HEK293 (cell line): ENCODE measurements around the gene PAK4.

ENCODE experiments used
- CTCF ChIA-PET: fragments of 350-600 bp; formaldehyde crosslinking; extraction: SDS; loops from one replicate; lab custom pipeline; 2021; ENCODE audit warnings: antibody characterized with exemption; lab: Yijun Ruan, JAX
- POLR2A ChIA-PET: fragments of 300-600 bp; formaldehyde crosslinking; extraction: SDS; loops from one replicate; lab custom pipeline; 2020; ENCODE audit warnings: antibody characterized with exemption, inconsistent platforms; lab: Yijun Ruan, JAX
- H3K27ac ChIP-seq: fragments of 200-500 bp; sonication (Bioruptor generic); 2 replicates; pipeline ENCODE4 v1.5.1; 2014; ENCODE audit warnings: low read depth, low read length, control low read depth, inconsistent platforms; ENCODE audit errors: extremely low read depth
- H3K36me3 ChIP-seq, 2 experiments: fragments of 200-500 bp in 1 of 2; sonication (Bioruptor generic) in 1 of 2; 1 replicate in 1 of 2; 2 replicates in 1 of 2; pipeline ENCODE4 v1.5.1; 2014 to 2017; ENCODE audit warnings: inconsistent platforms in 2 of 2, low read length in 2 of 2; ENCODE audit not compliant: control insufficient read depth in 2 of 2, insufficient read depth in 1 of 2
- H3K4me1 ChIP-seq: fragments of 200-500 bp; sonication (Bioruptor generic); 2 replicates; pipeline ENCODE4 v1.5.1; 2014; ENCODE audit warnings: mild to moderate bottlenecking, low read length, inconsistent platforms; ENCODE audit not compliant: control insufficient read depth, insufficient read depth
- H3K4me3 ChIP-seq: 2 replicates; pipeline ENCODE4 v1.5.1; 2011; ENCODE audit warnings: low read depth, mild to moderate bottlenecking, control low read depth, low read length, moderate library complexity
- H3K9me3 ChIP-seq: fragments of 200-500 bp; sonication (Bioruptor generic); 2 replicates; pipeline ENCODE4 v1.5.1; 2014; ENCODE audit warnings: low read depth, low read length, inconsistent platforms; ENCODE audit not compliant: control insufficient read depth, insufficient read depth
- EGR2 ChIP-seq: fragments of 450-650 bp; formaldehyde crosslinking; IDR thresholded peaks from 2 replicates; pipeline ENCODE4 v1.5.1; 2016; ENCODE audit warnings: low read depth, missing biosample characterization, missing genetic modification characterization
- FEZF1 ChIP-seq: fragments of 450-650 bp; formaldehyde crosslinking; IDR thresholded peaks from 2 replicates; pipeline ENCODE4 v1.5.1; 2016; ENCODE audit warnings: missing biosample characterization, missing genetic modification characterization
- GLIS1 ChIP-seq: fragments of 450-650 bp; formaldehyde crosslinking; IDR thresholded peaks from 2 replicates; pipeline ENCODE4 v1.5.1; 2016; ENCODE audit warnings: missing biosample characterization, missing genetic modification characterization
- OVOL3 ChIP-seq: fragments of 450-650 bp; formaldehyde crosslinking; IDR thresholded peaks from 2 replicates; pipeline ENCODE4 v1.5.1; 2016; ENCODE audit warnings: missing biosample characterization, missing genetic modification characterization
- PRDM1 ChIP-seq: fragments of 450-650 bp; formaldehyde crosslinking; IDR thresholded peaks from 2 replicates; pipeline ENCODE4; 2016; ENCODE audit warnings: missing biosample characterization, missing genetic modification characterization
- YY1 ChIP-seq: fragments of 450-650 bp; formaldehyde crosslinking; IDR thresholded peaks from 2 replicates; pipeline ENCODE4 v1.5.1; 2018; ENCODE audit warnings: missing biosample characterization, missing genetic modification characterization
- ZBTB1 ChIP-seq: fragments of 450-650 bp; formaldehyde crosslinking; IDR thresholded peaks from 2 replicates; pipeline ENCODE4 v1.5.1; 2016; ENCODE audit warnings: missing biosample characterization, missing genetic modification characterization
- ZBTB21 ChIP-seq: fragments of 450-650 bp; formaldehyde crosslinking; IDR thresholded peaks from 2 replicates; pipeline ENCODE4 v1.5.1; 2017; ENCODE audit warnings: missing biosample characterization, missing genetic modification characterization
- ZFP69B ChIP-seq: fragments of 450-650 bp; formaldehyde crosslinking; IDR thresholded peaks from 2 replicates; pipeline ENCODE4 v1.5.1; 2016; ENCODE audit warnings: missing biosample characterization, missing genetic modification characterization
- ZNF112 ChIP-seq: fragments of 450-650 bp; formaldehyde crosslinking; IDR thresholded peaks from 2 replicates; pipeline ENCODE4 v1.5.0; 2017; ENCODE audit warnings: missing biosample characterization, missing genetic modification characterization
- ZNF221 ChIP-seq: fragments of 450-650 bp; formaldehyde crosslinking; IDR thresholded peaks from 2 replicates; pipeline ENCODE4 v1.5.1; 2017; ENCODE audit warnings: missing biosample characterization, missing genetic modification characterization, borderline replicate concordance
- ZNF335 ChIP-seq: fragments of 450-650 bp; formaldehyde crosslinking; conservative IDR thresholded peaks from 2 replicates; pipeline ENCODE4 v1.5.1; 2016; ENCODE audit warnings: missing biosample characterization, missing genetic modification characterization
- ZNF391 ChIP-seq: fragments of 450-650 bp; formaldehyde crosslinking; IDR thresholded peaks from 2 replicates; pipeline ENCODE4 v1.5.1; 2016; ENCODE audit warnings: low read depth, missing biosample characterization, missing genetic modification characterization, borderline replicate concordance
- ZNF394 ChIP-seq: fragments of 450-650 bp; formaldehyde crosslinking; IDR thresholded peaks from 2 replicates; pipeline ENCODE4 v1.5.1; 2016; ENCODE audit warnings: missing biosample characterization, missing genetic modification characterization, mild to moderate bottlenecking, moderate library complexity, borderline replicate concordance
- ZNF423 ChIP-seq: fragments of 450-650 bp; formaldehyde crosslinking; IDR thresholded peaks from 2 replicates; pipeline ENCODE4 v1.5.1; 2016; ENCODE audit warnings: missing biosample characterization, missing genetic modification characterization
- ZNF473 ChIP-seq: fragments of 450-650 bp; formaldehyde crosslinking; IDR thresholded peaks from 2 replicates; pipeline ENCODE4 v1.5.1; 2017; ENCODE audit warnings: missing biosample characterization, missing genetic modification characterization
- ZNF571 ChIP-seq: fragments of 450-650 bp; formaldehyde crosslinking; IDR thresholded peaks from 2 replicates; pipeline ENCODE4 v1.5.0; 2017; ENCODE audit warnings: missing biosample characterization, missing genetic modification characterization
- ZNF610 ChIP-seq: fragments of 450-650 bp; formaldehyde crosslinking; IDR thresholded peaks from 2 replicates; pipeline ENCODE4 v1.5.1; 2016; ENCODE audit warnings: missing biosample characterization, missing genetic modification characterization, borderline replicate concordance
- ZNF785 ChIP-seq: fragments of 450-650 bp; formaldehyde crosslinking; IDR thresholded peaks from 2 replicates; pipeline ENCODE4 v1.5.1; 2016; ENCODE audit warnings: missing biosample characterization, missing genetic modification characterization
- ZNF837 ChIP-seq: fragments of 450-650 bp; formaldehyde crosslinking; IDR thresholded peaks from 2 replicates; pipeline ENCODE4 v1.5.1; 2016; ENCODE audit warnings: missing biosample characterization, missing genetic modification characterization
- ZSCAN30 ChIP-seq: fragments of 450-650 bp; IDR thresholded peaks from 2 replicates; pipeline ENCODE4 v1.5.1; 2018; ENCODE audit warnings: missing biosample characterization, mild to moderate bottlenecking, missing genetic modification characterization, moderate library complexity
- TF ChIP-seq, protein P1 (sequence below): fragments of 450-650 bp; formaldehyde crosslinking; IDR thresholded peaks from 2 replicates; pipeline ENCODE4 v1.5.1; 2016; ENCODE audit warnings: missing biosample characterization, missing genetic modification characterization
- TF ChIP-seq, protein P2 (sequence below): fragments of 450-650 bp; formaldehyde crosslinking; IDR thresholded peaks from 2 replicates; pipeline ENCODE4 v1.5.1; 2017; ENCODE audit warnings: missing biosample characterization, missing genetic modification characterization
- TF ChIP-seq, protein P3 (sequence below): fragments of 450-650 bp; formaldehyde crosslinking; IDR thresholded peaks from 2 replicates; pipeline ENCODE4 v1.5.1; 2016; ENCODE audit warnings: missing biosample characterization, missing genetic modification characterization
- TF ChIP-seq, protein P4 (sequence below): fragments of 450-650 bp; formaldehyde crosslinking; IDR thresholded peaks from 2 replicates; pipeline ENCODE4 v1.5.1; 2017; ENCODE audit warnings: missing biosample characterization, missing genetic modification characterization

The PAK4 gene

DNA sequence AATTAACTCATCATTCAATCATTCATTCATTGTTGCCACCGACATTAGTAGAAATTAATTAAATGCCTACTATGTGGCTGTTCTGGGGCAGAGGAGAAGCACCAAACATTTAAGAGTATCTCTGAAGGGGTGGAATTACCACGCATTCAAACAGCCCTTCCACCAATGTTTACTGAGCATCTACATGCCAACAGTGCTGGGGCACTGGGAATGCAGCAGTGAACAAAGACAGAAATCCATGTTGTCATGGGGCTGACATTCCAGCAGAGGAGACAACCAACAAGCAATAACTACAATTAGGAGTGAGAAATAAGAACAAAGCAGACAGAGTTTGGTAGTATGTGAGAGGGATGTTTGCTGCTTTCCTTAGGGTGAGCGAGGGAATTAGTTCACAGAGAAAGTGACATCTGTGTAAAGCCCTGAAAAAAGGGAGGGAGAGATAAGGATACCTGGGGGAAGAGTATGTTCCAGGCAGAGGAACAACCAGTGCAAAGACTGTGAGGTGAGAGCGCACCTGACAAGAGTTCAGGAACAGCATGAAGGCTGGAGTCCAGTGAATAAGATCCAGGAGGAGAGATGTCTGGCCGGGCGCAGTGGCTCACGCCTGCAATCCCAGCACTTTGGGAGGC, 1.3 kb upstream of the PAK4 start (continued):
- TF ChIP-seq, protein P1, sequence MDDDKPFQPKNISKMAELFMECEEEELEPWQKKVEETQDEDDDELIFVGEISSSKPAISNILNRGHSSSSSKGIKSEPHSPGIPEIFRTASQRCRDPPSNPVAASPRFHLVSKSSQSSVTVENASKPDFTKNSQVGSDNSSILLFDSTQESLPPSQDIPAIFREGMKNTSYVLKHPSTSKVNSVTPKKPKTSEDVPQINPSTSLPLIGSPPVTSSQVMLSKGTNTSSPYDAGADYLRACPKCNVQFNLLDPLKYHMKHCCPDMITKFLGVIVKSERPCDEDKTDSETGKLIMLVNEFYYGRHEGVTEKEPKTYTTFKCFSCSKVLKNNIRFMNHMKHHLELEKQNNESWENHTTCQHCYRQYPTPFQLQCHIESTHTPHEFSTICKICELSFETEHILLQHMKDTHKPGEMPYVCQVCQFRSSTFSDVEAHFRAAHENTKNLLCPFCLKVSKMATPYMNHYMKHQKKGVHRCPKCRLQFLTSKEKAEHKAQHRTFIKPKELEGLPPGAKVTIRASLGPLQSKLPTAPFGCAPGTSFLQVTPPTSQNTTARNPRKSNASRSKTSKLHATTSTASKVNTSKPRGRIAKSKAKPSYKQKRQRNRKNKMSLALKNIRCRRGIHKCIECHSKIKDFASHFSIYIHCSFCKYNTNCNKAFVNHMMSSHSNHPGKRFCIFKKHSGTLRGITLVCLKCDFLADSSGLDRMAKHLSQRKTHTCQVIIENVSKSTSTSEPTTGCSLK (tag by site-specific recombination) = no peak

DNA sequence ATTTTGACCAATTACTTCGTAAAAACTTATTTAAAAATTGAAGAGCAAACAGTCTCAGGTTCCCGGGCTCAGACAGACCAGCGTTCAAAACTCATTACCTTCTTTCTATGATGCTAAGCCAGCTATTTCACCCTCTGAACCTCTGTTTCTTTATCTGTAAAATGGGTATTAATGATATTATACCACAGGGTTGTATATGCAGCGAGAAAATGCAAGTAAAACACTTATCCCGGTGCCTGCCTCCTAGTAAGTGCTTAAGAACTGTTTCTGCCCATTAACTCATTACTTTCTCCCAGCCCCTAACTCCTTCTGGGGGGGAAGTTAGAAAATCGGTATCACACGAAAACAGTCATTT, 410 bp upstream of the PAK4 start:
- H3K4me3 ChIP-seq = peak overlapping the region; percentile 24
- H3K4me1 ChIP-seq = peaks cover 22% of the 10 kb centered on the region
- POLR2A ChIA-PET = interaction anchor here (0.5 to 2.1 kb wide), 7 partner anchors 14 to 777 kb away, joined by 3 to 6 read pairs (median 3); partner anchors contain the start of genes MED29, PAF1 and RPS16
- H3K27ac ChIP-seq = 0 out of 2 replicates have a peak overlapping the region, but pooled peaks have one; percentile 88
- CTCF ChIA-PET = interaction anchor here (0.6 to 6.4 kb wide), 7 partner anchors 14 to 581 kb away, joined by 3 to 165 read pairs (median 4); no protein-coding TSS in a partner anchor
- H3K9me3 ChIP-seq = no peaks in the 10 kb centered on the region
- H3K36me3 ChIP-seq = no peaks in the 10 kb centered on the region; a peak in 1 of 3 replicates
- no peak for TF ChIP-seq ZNF423 (tag by site-specific recombination)
- TF ChIP-seq FEZF1 (tag by site-specific recombination) = no peak
- no peak for TF ChIP-seq ZNF837
- peak; percentile 71 for TF ChIP-seq ZBTB21 (tag by site-specific recombination)
- 0 out of 2 replicates have a peak, but pooled peaks have one; percentile 12 for TF ChIP-seq YY1
- no peak for TF ChIP-seq ZNF473 (tag by site-specific recombination)
- no peak; the same call in 1 of the 2 replicates for TF ChIP-seq PRDM1
- TF ChIP-seq GLIS1 (tag by site-specific recombination) = no peak
- no peak for TF ChIP-seq ZNF335 (tag by site-specific recombination)
- TF ChIP-seq ZNF221 (tag by site-specific recombination) = peak; percentile 80; the same call in 1 of the 2 replicates
- TF ChIP-seq, protein P2, sequence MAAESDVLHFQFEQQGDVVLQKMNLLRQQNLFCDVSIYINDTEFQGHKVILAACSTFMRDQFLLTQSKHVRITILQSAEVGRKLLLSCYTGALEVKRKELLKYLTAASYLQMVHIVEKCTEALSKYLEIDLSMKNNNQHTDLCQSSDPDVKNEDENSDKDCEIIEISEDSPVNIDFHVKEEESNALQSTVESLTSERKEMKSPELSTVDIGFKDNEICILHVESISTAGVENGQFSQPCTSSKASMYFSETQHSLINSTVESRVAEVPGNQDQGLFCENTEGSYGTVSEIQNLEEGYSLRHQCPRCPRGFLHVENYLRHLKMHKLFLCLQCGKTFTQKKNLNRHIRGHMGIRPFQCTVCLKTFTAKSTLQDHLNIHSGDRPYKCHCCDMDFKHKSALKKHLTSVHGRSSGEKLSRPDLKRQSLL (tag by site-specific recombination) = peak; percentile 58; the same call in 1 of the 2 replicates
- peak; percentile 4 for TF ChIP-seq ZNF394 (tag by site-specific recombination)
- peak; percentile 72; the same call in 1 of the 2 replicates for TF ChIP-seq ZNF610 (tag by site-specific recombination)
- TF ChIP-seq ZSCAN30 = peak; percentile 95
- no peak for TF ChIP-seq ZNF112 (tag by site-specific recombination)
- TF ChIP-seq ZNF785 = no peak
- no peak for TF ChIP-seq OVOL3 (tag by site-specific recombination)
- TF ChIP-seq ZNF391 (tag by site-specific recombination) = peak; percentile 43; the same call in 1 of the 2 replicates
- no peak for TF ChIP-seq ZNF571 (tag by site-specific recombination)
- peak; percentile 100 for TF ChIP-seq ZFP69B
- TF ChIP-seq, protein P3, sequence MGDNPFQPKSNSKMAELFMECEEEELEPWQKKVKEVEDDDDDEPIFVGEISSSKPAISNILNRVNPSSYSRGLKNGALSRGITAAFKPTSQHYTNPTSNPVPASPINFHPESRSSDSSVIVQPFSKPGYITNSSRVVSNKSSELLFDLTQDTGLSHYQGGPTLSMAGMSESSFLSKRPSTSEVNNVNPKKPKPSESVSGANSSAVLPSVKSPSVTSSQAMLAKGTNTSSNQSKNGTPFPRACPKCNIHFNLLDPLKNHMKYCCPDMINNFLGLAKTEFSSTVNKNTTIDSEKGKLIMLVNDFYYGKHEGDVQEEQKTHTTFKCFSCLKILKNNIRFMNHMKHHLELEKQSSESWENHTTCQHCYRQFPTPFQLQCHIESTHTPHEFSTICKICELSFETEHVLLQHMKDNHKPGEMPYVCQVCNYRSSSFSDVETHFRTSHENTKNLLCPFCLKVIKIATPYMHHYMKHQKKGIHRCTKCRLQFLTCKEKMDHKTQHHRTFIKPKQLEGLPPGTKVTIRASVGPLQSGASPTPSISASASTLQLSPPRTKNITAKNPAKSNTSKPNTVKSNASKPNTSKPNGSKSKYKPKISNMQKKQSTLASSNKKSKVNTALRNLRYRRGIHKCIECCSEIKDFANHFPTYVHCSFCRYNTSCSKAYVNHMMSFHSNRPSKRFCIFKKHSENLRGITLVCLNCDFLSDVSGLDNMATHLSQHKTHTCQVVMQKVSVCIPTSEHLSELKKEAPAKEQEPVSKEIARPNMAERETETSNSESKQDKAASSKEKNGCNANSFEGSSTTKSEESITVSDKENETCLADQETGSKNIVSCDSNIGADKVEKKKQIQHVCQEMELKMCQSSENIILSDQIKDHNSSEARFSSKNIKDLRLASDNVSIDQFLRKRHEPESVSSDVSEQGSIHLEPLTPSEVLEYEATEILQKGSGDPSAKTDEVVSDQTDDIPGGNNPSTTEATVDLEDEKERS = peak; percentile 98
- peak; percentile 99 for TF ChIP-seq ZBTB1
- TF ChIP-seq EGR2 (tag by site-specific recombination) = no peak
- TF ChIP-seq, protein P4, sequence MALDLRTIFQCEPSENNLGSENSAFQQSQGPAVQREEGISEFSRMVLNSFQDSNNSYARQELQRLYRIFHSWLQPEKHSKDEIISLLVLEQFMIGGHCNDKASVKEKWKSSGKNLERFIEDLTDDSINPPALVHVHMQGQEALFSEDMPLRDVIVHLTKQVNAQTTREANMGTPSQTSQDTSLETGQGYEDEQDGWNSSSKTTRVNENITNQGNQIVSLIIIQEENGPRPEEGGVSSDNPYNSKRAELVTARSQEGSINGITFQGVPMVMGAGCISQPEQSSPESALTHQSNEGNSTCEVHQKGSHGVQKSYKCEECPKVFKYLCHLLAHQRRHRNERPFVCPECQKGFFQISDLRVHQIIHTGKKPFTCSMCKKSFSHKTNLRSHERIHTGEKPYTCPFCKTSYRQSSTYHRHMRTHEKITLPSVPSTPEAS = no peak; the same call in 1 of the 2 replicates
